GM18502 (cell line): ENCODE measurements around the gene ALDH18A1.
A peak's percentile ranks its signal among the peaks of the same experiment; 100 is the strongest.
"Not testable (repeated sequence)": the region's sequence is repeated elsewhere in the genome, so short reads cannot be mapped to it uniquely, and the experiment has no call there.

Experiments
- ATAC-seq: cut with Tn5 transposase; IDR thresholded peaks from one replicate; pipeline ENCODE4 v1.9.1; 2021; ENCODE audit warnings: mild to moderate bottlenecking; ENCODE audit not compliant: unreplicated experiment, poor library complexity

The ALDH18A1 gene

DNA sequence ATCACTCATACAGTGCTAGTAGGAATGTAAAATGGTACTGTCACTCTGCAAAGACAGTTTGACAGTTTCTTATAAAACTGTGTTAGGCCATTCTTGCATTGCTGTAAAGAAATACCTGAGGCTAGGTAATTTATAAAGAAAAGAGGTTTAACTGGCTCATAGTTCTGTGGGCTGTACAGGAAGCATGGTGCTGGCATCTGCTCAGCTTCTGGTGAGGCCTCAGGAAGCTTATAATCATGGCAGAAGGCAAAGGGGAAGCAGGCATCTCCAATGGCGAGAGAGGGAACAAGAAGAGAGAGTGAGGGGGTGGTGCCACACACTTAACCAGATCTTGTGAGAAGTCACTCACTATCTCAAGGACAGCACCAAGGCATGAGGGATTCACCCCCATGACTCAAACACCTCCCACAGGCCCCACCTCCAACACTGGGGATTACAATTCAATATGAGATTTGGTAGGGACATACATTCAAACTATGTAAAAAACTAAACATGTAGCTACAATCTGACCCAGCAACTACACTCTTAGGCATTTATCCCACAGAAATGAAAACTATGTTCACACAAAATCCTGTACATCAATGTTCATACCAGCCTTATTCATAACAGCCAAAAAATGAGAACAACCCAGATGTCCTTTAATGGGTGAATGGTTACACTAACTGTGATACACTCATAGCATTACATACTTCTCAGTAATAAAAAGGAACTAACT is 5.0 kb downstream of the ALDH18A1 start:
- ATAC-seq, result no peak

GRCh38 chr10:95650232-95650631 is 6.3 kb downstream of the ALDH18A1 start:
- ATAC-seq, result no peak

DNA sequence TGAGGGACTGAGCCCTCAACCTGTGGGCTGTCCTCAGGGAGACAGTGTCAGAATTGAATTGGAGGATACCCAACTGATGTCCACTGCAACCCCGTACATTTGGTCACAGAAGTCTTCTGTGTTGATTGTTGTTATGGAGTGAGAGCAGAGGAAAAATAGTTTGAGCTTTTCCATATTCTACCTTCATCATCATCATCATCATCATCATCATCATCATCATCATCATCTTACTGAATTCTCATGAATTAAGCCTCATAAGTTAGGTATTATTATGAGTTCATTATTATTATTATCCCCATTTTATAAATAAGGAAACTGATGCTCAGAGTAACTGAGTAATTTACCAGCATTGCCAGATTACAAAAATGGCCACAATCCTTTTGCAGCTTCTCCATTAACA is 8.4 kb downstream of the ALDH18A1 start:
- no peak for ATAC-seq

- no peak for ATAC-seq
These were observed 10.4 kb downstream of the ALDH18A1 start for GRCh38 chr10:95646160-95646559.

DNA sequence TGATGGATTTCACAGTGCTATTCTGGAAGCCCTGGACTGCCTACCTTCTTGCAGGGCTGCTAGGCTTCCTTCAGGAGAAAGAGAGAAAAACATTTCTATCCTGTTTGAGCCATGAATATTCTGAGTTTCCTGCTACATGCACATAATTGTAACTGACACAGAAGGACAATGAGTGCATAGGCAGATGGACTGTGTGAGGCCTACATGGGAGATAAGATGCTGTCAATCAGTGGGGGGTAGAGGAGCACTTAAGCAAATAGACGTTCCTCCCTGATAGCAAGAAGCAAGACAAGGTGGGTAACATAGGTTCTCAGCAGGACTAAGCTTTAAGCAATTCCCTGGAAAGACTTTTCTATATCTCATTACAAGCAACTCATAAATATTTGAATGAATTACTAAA is 11.6 kb downstream of the ALDH18A1 start:
- no peak for ATAC-seq

GRCh38 chr10:95640891-95641315 is 15.6 kb downstream of the ALDH18A1 start:
- ATAC-seq, result no peak

- ATAC-seq, result no peak
These were observed 18.6 kb downstream of the ALDH18A1 start for GRCh38 chr10:95637911-95638310.

DNA sequence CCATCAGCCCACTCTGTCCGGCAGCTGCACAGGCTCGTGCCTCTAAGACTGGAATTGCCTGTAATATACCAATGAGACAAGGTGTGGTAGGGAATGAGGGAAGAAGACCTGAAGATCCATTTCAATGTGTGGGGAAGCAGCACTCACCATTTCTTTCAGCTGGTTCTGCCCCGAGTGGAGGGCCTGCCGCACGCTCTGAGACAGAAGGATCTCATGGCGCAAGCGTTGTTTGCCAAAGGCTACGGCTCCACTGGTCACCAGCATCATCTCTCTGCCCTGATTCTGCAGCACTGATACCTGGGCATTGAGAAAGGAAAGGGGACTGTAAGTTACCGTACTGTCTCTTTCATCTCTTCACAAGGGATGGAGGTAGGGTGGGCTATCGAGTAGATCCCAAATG is 19.4 kb downstream of the ALDH18A1 start:
- ATAC-seq, result no peak

DNA sequence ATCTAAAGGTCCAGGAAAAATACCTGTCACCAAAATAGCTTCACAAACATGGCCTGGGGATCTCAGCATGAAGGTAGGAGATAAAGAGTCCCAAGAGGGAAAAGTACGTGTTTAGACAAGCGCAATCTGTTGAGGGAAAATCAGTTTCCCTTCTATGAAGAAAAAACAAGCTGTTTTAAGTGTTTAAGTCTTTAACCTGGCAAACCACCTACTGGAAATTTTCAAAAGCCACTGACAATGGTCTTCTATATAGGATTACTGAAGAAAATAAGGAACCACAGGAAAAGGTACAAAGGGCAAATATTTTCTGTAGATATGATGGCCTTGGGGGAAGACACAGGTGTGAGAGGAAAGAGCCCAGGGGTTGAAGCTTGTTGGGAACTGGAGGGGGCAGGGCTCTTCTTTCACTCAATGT is 21.2 kb downstream of the ALDH18A1 start:
- no peak for ATAC-seq

DNA sequence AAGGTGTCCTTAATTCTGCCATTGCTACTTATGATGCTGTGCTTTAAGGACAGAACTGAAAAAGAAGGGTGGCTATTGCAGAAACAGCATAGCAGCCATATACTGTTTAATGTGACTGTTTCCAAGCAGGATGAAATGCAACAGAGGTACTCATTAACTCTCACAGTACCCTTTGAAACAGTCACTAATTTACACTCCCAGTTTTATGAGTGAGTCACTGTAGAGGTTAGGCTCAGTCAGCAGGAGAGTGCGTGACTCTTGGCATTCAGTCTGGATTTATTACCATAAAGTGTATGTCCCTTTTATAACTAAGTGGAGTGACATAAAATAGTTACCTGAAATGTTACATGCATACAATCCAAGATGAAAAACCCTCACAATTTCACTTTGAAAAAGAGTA is 27.7 kb downstream of the ALDH18A1 start:
- ATAC-seq, result no peak

GRCh38 chr10:95626500-95626899 is 30.0 kb downstream of the ALDH18A1 start:
- ATAC-seq, result no peak

- ATAC-seq, result not testable (repeated sequence)
These were observed 36.1 kb downstream of the ALDH18A1 start for GRCh38 chr10:95620415-95620814.

DNA sequence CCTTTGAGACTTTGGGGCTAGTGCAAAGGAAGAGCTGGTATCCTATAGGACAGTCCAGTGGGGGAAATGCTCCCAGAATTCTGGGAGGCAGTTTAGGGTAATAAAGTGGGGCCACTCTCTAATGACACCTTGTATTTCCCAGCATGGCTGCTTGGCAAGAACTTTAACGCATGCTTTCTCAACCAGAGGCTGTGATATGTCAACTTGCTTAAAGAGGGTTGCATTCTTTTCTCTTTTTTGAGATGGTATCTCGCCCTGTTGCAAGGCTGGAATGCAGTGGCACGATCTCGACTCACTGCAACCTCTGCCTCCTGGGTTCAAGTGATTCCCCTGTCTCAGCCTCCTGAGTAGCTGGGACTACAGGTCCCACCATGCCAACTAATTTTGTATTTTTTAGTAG is 38.4 kb downstream of the ALDH18A1 start:
- no peak for ATAC-seq

DNA sequence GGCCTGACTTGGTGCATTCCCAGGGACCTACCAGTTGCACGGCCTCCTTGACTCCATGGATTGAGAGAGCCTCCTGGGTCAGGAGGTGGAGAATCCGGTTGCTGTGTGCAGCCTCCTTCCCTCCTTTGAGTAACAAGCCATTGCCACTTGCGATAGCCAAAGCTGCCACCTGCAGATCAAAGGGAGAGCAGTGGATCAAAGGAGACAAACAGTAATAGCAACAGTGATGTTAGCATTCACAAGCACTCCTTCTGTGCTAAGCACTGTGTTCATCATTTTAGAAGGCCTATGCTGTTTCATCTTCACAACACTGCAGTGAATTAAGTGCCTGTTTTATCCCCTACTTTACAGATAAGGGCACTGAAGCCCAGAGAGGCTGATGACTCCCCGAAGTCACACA is 40.1 kb downstream of the ALDH18A1 start:
- no peak for ATAC-seq

- ATAC-seq, result no peak
These were observed 43.2 kb downstream of the ALDH18A1 start for GRCh38 chr10:95613330-95613729.

GRCh38 chr10:95610727-95611126 is 45.8 kb downstream of the ALDH18A1 start:
- no peak for ATAC-seq

GRCh38 chr10:95606922-95607321 is 49.6 kb downstream of the ALDH18A1 start:
- no peak for ATAC-seq

DNA sequence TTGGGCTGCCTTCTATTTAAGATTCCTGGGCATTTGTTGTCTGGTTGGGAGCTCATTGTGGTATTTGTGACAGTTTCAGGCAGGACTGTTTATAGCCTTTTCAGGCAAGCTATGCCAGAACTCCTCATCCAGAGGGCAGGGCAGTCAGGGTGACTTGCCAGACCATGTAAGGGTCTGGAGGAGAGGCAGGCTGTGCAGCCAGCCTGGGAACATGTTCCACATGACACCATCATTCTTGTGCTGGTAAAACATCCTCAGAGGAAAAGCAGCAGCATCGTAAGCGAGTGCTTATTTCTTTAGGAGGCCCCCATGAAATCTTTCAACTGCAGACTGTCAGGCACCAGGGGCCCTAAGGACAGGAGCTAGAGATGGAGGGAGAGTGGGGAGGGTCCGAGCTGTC is 51.3 kb downstream of the ALDH18A1 start:
- ATAC-seq, result no peak

- ATAC-seq, result no peak
These were observed 51.9 kb downstream of the ALDH18A1 start for GRCh38 chr10:95604630-95605029.

GRCh38 chr10:95602382-95602781 is 54.1 kb downstream of the ALDH18A1 start:
- no peak for ATAC-seq

DNA sequence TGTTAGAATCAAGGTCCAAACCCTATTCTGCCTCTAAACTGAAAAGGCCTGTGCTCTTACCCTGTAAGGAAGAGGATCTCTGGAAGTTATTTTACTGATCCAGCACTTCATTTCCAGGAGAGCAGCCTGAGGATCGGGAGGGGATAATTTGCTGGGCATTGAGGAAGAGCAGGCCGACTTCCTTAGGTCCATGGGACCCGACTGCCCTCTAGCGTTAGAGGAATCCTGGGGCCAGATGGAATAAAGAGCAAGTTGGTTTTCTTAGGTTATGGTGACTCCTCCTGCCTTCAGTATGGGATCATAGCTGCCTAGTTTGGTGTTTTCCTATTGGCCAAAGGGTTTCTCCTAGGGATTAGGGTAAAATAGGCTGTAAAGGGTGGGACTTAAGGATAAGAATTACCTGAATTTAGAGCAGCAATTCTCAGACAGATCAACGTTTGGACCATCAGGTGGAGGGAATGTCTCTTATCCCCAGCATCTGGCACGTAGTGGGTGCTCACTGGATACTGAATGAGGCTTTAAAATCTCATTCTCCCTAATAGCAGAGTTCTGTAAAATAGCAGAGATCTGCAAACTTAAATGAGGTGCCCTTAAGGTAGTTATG is 55.3 kb downstream of the ALDH18A1 start:
- peak; percentile 47 for ATAC-seq

- no peak for ATAC-seq
These were observed 56.4 kb downstream of the ALDH18A1 start for GRCh38 chr10:95600158-95600557.
